Measurements from ENCODE around the gene LMF1. TPM values are rescaled to one million over a fixed set of nuclear protein-coding genes. Genes with fewer than 3 reads are reported as not detected.
A peak's percentile ranks its signal among the peaks of the same experiment; 100 is the strongest.

LMF1 gene
- total and polyA plus RNA-seq, 2 donors from 2014 or later = 15.4 to 28.6 TPM

GRCh38 chr16:966035-966434, 4.7 kb downstream of the LMF1 start:
- FAIRE-seq = no peak
- no peaks in the 10 kb centered on the region for H3K27me3 ChIP-seq (ENCODE audit: control insufficient read depth, insufficient read depth, low read length)
- no peak for TF ChIP-seq CTCF (IDR thresholded peaks at IDR 0.05; ENCODE audit: borderline replicate concordance, extremely low read depth, insufficient read depth)
- H3K27ac ChIP-seq (ENCODE audit: low read depth in 2 of 2, low read length in 2 of 2) = no peak overlapping the region
- H3K4me3 ChIP-seq (ENCODE audit: low read length in 3 of 3) = no peak overlapping the region
- H3K4me1 ChIP-seq (ENCODE audit: control insufficient read depth in 2 of 3, insufficient read depth in 2 of 3, low read depth in 1 of 3, low read length in 3 of 3) = peaks cover 0 to 8% (median 8%) of the 10 kb centered on the region in 3 donors
- DNase-seq = peak in 1 of 5 donors; percentile 51
- H3K9me3 ChIP-seq (ENCODE audit: control insufficient read depth in 2 of 3, insufficient read depth in 1 of 3, low read length in 3 of 3) = no peaks in the 10 kb centered on the region
- no peaks in the 10 kb centered on the region for H3K36me3 ChIP-seq (ENCODE audit: control insufficient read depth in 2 of 3, insufficient read depth in 3 of 3, low read length in 3 of 3)
- H3K9ac ChIP-seq (ENCODE audit: low read length in 3 of 3) = no peak overlapping the region
- intact Hi-C loops (cut with DNase I) = no loop called here

GRCh38 chr16:965487-965886, 5.3 kb downstream of the LMF1 start:
- intact Hi-C loops (cut with DNase I) = no loop called here
- H3K27me3 ChIP-seq (ENCODE audit: control insufficient read depth, insufficient read depth, low read length) = no peaks in the 10 kb centered on the region
- no peaks in the 10 kb centered on the region for H3K36me3 ChIP-seq (ENCODE audit: control insufficient read depth in 2 of 3, insufficient read depth in 3 of 3, low read length in 3 of 3)
- no peak for TF ChIP-seq CTCF (IDR thresholded peaks at IDR 0.05; ENCODE audit: borderline replicate concordance, extremely low read depth, insufficient read depth)
- FAIRE-seq (no peak), DNase-seq (peak in 2 of 5 donors; percentile 15 to 19)
- no peak overlapping the region for H3K9ac ChIP-seq (ENCODE audit: low read length in 3 of 3)
- H3K9me3 ChIP-seq (ENCODE audit: control insufficient read depth in 2 of 3, insufficient read depth in 1 of 3, low read length in 3 of 3) = no peaks in the 10 kb centered on the region
- H3K4me1 ChIP-seq (ENCODE audit: control insufficient read depth in 2 of 3, insufficient read depth in 2 of 3, low read depth in 1 of 3, low read length in 3 of 3) = peaks cover 0 to 8% (median 8%) of the 10 kb centered on the region in 3 donors
- H3K4me3 ChIP-seq (ENCODE audit: low read length in 3 of 3) = no peak overlapping the region
- no peak overlapping the region for H3K27ac ChIP-seq (ENCODE audit: low read depth in 2 of 2, low read length in 2 of 2)

GRCh38 chr16:965036-965395, 5.8 kb downstream of the LMF1 start:
- peaks cover 0 to 8% (median 7%) of the 10 kb centered on the region in 3 donors for H3K4me1 ChIP-seq (ENCODE audit: control insufficient read depth in 2 of 3, insufficient read depth in 2 of 3, low read depth in 1 of 3, low read length in 3 of 3)
- intact Hi-C loops (cut with DNase I) = no loop called here
- no peaks in the 10 kb centered on the region for H3K36me3 ChIP-seq (ENCODE audit: control insufficient read depth in 2 of 3, insufficient read depth in 3 of 3, low read length in 3 of 3)
- no peak overlapping the region for H3K9ac ChIP-seq (ENCODE audit: low read length in 3 of 3)
- peak in 2 of 5 donors; percentile 25 to 41 for DNase-seq
- H3K27ac ChIP-seq (ENCODE audit: low read depth in 2 of 2, low read length in 2 of 2) = no peak overlapping the region
- no peak for FAIRE-seq
- H3K4me3 ChIP-seq (ENCODE audit: low read length in 3 of 3) = no peak overlapping the region
- H3K27me3 ChIP-seq (ENCODE audit: control insufficient read depth, insufficient read depth, low read length) = no peaks in the 10 kb centered on the region
- TF ChIP-seq CTCF (IDR thresholded peaks at IDR 0.05; ENCODE audit: borderline replicate concordance, extremely low read depth, insufficient read depth) = no peak
- no peaks in the 10 kb centered on the region for H3K9me3 ChIP-seq (ENCODE audit: control insufficient read depth in 2 of 3, insufficient read depth in 1 of 3, low read length in 3 of 3)

Data from kidney (tissue), 14 donors.